Naive B cell (primary cell): ENCODE data around the gene SEMA4D. TPM values are rescaled to one million over a fixed set of nuclear protein-coding genes. Genes with fewer than 3 reads are reported as not detected.
A peak's percentile ranks its signal among the peaks of the same experiment; 100 is the strongest.

Experiments
- ATAC-seq, 2 donors: fragments of 150-1000 bp; cut with Tn5 transposase; 2 replicates each; pipeline ENCODE4 v1.10.0; 2021; ENCODE audit warnings: low read depth in 2 of 2, mild to moderate bottlenecking in 2 of 2, moderate library complexity in 2 of 2
- DNase-seq: peaks from one replicate; pipeline ENCODE4 v3.0.0; 2022
- H3K27ac Mint-ChIP-seq, 6 donors: one replicate each; pipeline ENCODE4 v1.8.0; 2020 to 2022; ENCODE audit warnings: mild to moderate bottlenecking in 6 of 6, mixed read lengths in 6 of 6, moderate library complexity in 5 of 6, inconsistent platforms in 2 of 6
- H3K27me3 Mint-ChIP-seq, 3 donors: one replicate each; pipeline ENCODE4 v1.8.0; 2021 to 2022; ENCODE audit warnings: mixed read lengths in 3 of 3, mild to moderate bottlenecking in 1 of 3
- H3K36me3 Mint-ChIP-seq, 2 donors: one replicate each; pipeline ENCODE4 v1.8.0; 2020 to 2022; ENCODE audit warnings: mixed read lengths in 2 of 2, inconsistent platforms in 1 of 2, mild to moderate bottlenecking in 1 of 2
- H3K4me1 Mint-ChIP-seq, 3 donors: one replicate each; pipeline ENCODE4 v1.8.0; 2020 to 2022; ENCODE audit warnings: mixed read lengths in 3 of 3, inconsistent platforms in 1 of 3, mild to moderate bottlenecking in 1 of 3, moderate library complexity in 1 of 3
- H3K4me3 Mint-ChIP-seq, 8 donors: one replicate each; pipeline ENCODE4 v1.8.0; 2020 to 2022; ENCODE audit warnings: mild to moderate bottlenecking in 8 of 8, mixed read lengths in 8 of 8, moderate library complexity in 8 of 8, inconsistent platforms in 2 of 8
- H3K9me3 Mint-ChIP-seq, 7 donors: one replicate each; pipeline ENCODE4 v1.8.0; 2020 to 2022; ENCODE audit warnings: mixed read lengths in 7 of 7, mild to moderate bottlenecking in 5 of 7, inconsistent platforms in 2 of 7, moderate library complexity in 1 of 7
- polyA plus RNA-seq, 6 donors: library from polyadenylated mRNA; unstranded; fragments of 300-500 nt; fragmentation: Illumina TruSeq; gene quantifications; one replicate each; pipeline ENCODE4 v1.2.3, GENCODE V29; 2021; ENCODE audit warnings: low read depth in 6 of 6

Gene SEMA4D
- polyA plus RNA-seq, 6 donors from 2014 or later: 13.4 to 38.2 (median 21.5) TPM

DNA sequence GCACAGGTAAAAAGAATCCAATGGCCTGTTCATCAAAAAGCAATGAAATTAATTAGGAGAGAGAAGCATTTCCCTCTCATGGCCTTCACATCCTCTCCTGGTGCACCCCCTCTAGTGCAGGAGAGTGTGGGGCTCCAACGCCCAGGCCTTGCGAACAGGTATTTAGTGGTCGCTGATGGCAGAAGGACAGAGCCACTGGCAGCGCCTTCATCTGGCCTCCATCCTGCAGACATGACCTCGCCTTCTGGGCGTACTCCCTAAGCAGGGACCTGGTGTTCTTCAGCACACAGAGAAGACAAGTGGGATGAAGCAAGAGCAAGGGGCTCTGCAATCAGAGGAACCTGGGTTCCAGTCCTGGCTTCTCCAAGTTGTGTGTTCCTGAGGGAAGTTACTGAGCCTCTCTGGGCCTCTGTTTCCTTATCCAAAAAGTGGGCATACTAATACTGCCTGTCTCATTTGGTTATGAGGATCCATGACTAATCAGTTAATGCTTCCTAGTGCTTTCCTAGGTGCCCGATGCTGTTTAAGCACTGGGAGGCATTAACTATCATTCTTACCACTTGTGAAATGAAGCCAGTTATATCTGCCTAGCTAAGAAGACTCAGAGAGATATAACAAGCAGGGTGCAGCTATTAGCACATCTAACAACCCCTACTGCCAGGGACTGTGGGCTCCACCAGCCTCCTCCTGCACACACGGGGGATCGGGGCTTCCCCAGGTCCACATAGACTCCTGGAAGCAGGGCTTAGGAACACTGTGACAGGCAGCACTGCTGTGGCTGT, 77.3 kb downstream of the SEMA4D start:
- H3K9me3 Mint-ChIP-seq: peaks cover 0 to 8% (median 2%) of the 10 kb centered on the region in 7 donors
- no peaks in the 10 kb centered on the region for H3K27me3 Mint-ChIP-seq
- no peaks in the 10 kb centered on the region for H3K36me3 Mint-ChIP-seq
- H3K27ac Mint-ChIP-seq: peak overlapping the region; percentile 51 to 85 (median 80)
- no peak for DNase-seq
- no peak for ATAC-seq
- peak overlapping the region in 7 of 8 donors; percentile 34 to 86 (median 50) for H3K4me3 Mint-ChIP-seq
- H3K4me1 Mint-ChIP-seq: peaks cover 66 to 80% (median 79%) of the 10 kb centered on the region in 3 donors

DNA sequence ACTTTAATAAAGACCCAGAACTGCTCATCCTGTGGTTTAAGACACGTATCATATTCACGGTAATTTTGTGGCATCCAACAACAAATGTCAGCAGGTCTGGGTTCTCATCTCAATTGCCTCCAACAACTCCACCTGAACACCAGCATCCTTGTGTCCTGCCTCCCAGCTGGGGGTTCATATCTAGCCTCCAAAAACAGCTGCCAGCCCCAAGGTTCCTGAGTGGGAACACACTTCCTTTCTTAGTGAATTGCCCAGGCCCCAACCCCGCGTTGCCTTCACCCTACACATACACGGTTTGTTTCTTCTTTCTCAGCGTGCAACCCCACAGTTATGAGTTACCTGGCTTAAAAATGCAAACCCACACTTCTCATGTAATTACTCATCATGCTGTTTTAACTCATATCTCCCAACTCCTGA, 77.9 kb downstream of the SEMA4D start:
- Mint-ChIP-seq H3K4me3 (peak overlapping the region in 7 of 8 donors; percentile 34 to 89 (median 50)), H3K36me3 (no peaks in the 10 kb centered on the region), H3K9me3 (peaks cover 0 to 8% (median 2%) of the 10 kb centered on the region in 7 donors), H3K27me3 (no peaks in the 10 kb centered on the region), H3K4me1 (peaks cover 62 to 74% (median 74%) of the 10 kb centered on the region in 3 donors), H3K27ac (peak overlapping the region; percentile 51 to 84 (median 78))
- DNase-seq: no peak
- ATAC-seq: no peak

- Mint-ChIP-seq H3K4me3 (peak overlapping the region; percentile 56 to 89 (median 83)), H3K9me3 (peaks cover 0 to 8% (median 2%) of the 10 kb centered on the region in 7 donors), H3K27me3 (no peaks in the 10 kb centered on the region), H3K36me3 (no peaks in the 10 kb centered on the region), H3K4me1 (peaks cover 54 to 65% (median 65%) of the 10 kb centered on the region in 3 donors), H3K27ac (peak overlapping the region; percentile 86 to 97 (median 92))
- ATAC-seq (peak; percentile 92 to 95), DNase-seq (peak; percentile 66)
These were observed 78.9 kb downstream of the SEMA4D start for GRCh38 chr9:89418882-89419640.

GRCh38 chr9:89418474-89418845, 79.5 kb downstream of the SEMA4D start:
- ATAC-seq (peak; percentile 10 to 15), DNase-seq (no peak)
- H3K36me3 Mint-ChIP-seq: no peaks in the 10 kb centered on the region
- H3K9me3 Mint-ChIP-seq: peaks cover 0 to 8% (median 2%) of the 10 kb centered on the region in 7 donors
- no peaks in the 10 kb centered on the region for H3K27me3 Mint-ChIP-seq
- H3K4me1 Mint-ChIP-seq: peaks cover 48 to 63% (median 60%) of the 10 kb centered on the region in 3 donors
- peak overlapping the region; percentile 56 to 89 (median 78) for H3K4me3 Mint-ChIP-seq
- peak overlapping the region; percentile 86 to 97 (median 92) for H3K27ac Mint-ChIP-seq

DNA sequence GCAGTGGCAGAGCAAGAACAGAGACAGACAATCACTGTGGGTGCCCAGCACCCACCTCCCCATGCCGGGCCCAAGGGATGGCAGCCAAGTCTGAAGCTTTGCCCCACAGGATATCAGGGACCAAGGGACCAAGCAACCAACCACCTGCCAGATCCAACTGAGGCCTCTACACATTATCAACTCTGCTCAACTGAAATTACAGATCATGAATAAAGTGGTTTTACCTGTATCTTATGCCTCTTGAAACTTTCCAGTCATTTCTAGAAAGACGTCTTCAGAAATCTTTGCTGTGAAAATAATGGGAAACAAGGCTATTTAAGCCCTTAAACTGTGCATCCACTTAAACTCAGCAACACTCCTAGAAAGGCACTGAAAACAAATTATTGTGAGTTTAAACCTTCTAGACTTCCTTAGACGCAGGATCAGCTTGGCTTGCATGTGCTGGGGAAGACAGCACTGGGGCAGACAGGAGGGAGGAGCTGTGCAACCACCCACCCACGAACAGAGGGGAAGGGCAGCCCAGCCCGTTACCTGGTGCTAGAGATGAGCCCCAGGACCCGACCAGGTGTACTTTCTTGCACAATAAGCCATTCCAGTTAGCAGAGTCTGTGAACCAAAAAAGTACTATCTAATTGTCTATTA, 80.0 kb downstream of the SEMA4D start:
- DNase-seq: no peak
- H3K9me3 Mint-ChIP-seq: peaks cover 0 to 8% (median 2%) of the 10 kb centered on the region in 7 donors
- H3K36me3 Mint-ChIP-seq: no peaks in the 10 kb centered on the region
- peaks cover 48 to 60% (median 57%) of the 10 kb centered on the region in 3 donors for H3K4me1 Mint-ChIP-seq
- H3K4me3 Mint-ChIP-seq: peak overlapping the region; percentile 56 to 89 (median 78)
- peak; percentile 46 to 47 for ATAC-seq
- no peaks in the 10 kb centered on the region for H3K27me3 Mint-ChIP-seq
- peak overlapping the region; percentile 86 to 97 (median 92) for H3K27ac Mint-ChIP-seq

- peaks cover 45 to 55% (median 52%) of the 10 kb centered on the region in 3 donors for H3K4me1 Mint-ChIP-seq
- no peak for ATAC-seq
- H3K27ac Mint-ChIP-seq: no peak overlapping the region
These were observed 83.1 kb downstream of the SEMA4D start for GRCh38 chr9:89414670-89415324.

GRCh38 chr9:89413963-89414638, 83.8 kb downstream of the SEMA4D start:
- Mint-ChIP-seq H3K27me3 (no peaks in the 10 kb centered on the region), H3K36me3 (peaks cover 0 to 8% of the 10 kb centered on the region in 2 donors), H3K4me1 (peaks cover 47 to 55% (median 54%) of the 10 kb centered on the region in 3 donors), H3K4me3 (no peak overlapping the region), H3K27ac (no peak overlapping the region), H3K9me3 (peaks cover 0 to 8% (median 2%) of the 10 kb centered on the region in 7 donors)
- DNase-seq (no peak), ATAC-seq (no peak)

More at GRCh38 chr9:89414670-89415324, 83.1 kb downstream of the SEMA4D start:
- no peaks in the 10 kb centered on the region for H3K27me3 Mint-ChIP-seq
- H3K4me3 Mint-ChIP-seq: no peak overlapping the region
- no peak for DNase-seq
- H3K36me3 Mint-ChIP-seq: peaks cover 0 to 8% of the 10 kb centered on the region in 2 donors
- peaks cover 0 to 8% (median 2%) of the 10 kb centered on the region in 7 donors for H3K9me3 Mint-ChIP-seq

- H3K4me1 Mint-ChIP-seq: peaks cover 47 to 55% (median 52%) of the 10 kb centered on the region in 3 donors
- peaks cover 0 to 8% (median 2%) of the 10 kb centered on the region in 7 donors for H3K9me3 Mint-ChIP-seq
- no peak overlapping the region for H3K4me3 Mint-ChIP-seq
- peaks cover 0 to 8% of the 10 kb centered on the region in 2 donors for H3K36me3 Mint-ChIP-seq
- no peaks in the 10 kb centered on the region for H3K27me3 Mint-ChIP-seq
- DNase-seq: no peak
- H3K27ac Mint-ChIP-seq: no peak overlapping the region
- ATAC-seq: no peak
These were observed 85.0 kb downstream of the SEMA4D start for GRCh38 chr9:89412951-89413350.

GRCh38 chr9:89412541-89412940, 85.4 kb downstream of the SEMA4D start:
- DNase-seq (no peak), ATAC-seq (no peak)
- peaks cover 47 to 55% (median 51%) of the 10 kb centered on the region in 3 donors for H3K4me1 Mint-ChIP-seq
- H3K4me3 Mint-ChIP-seq: no peak overlapping the region
- no peak overlapping the region for H3K27ac Mint-ChIP-seq
- no peaks in the 10 kb centered on the region for H3K27me3 Mint-ChIP-seq
- H3K36me3 Mint-ChIP-seq: peaks cover 3 to 13% of the 10 kb centered on the region in 2 donors
- peaks cover 3 to 7% (median 4%) of the 10 kb centered on the region in 7 donors for H3K9me3 Mint-ChIP-seq

- Mint-ChIP-seq H3K4me3 (peak overlapping the region in 1 of 8 donors; percentile 40), H3K27ac (no peak overlapping the region), H3K4me1 (peaks cover 46 to 55% (median 51%) of the 10 kb centered on the region in 3 donors), H3K36me3 (peaks cover 5 to 16% of the 10 kb centered on the region in 2 donors), H3K9me3 (peaks cover 0 to 5% (median 5%) of the 10 kb centered on the region in 7 donors), H3K27me3 (no peaks in the 10 kb centered on the region)
- DNase-seq: no peak
- no peak for ATAC-seq
These were observed 86.2 kb downstream of the SEMA4D start for GRCh38 chr9:89411759-89412158.

DNA sequence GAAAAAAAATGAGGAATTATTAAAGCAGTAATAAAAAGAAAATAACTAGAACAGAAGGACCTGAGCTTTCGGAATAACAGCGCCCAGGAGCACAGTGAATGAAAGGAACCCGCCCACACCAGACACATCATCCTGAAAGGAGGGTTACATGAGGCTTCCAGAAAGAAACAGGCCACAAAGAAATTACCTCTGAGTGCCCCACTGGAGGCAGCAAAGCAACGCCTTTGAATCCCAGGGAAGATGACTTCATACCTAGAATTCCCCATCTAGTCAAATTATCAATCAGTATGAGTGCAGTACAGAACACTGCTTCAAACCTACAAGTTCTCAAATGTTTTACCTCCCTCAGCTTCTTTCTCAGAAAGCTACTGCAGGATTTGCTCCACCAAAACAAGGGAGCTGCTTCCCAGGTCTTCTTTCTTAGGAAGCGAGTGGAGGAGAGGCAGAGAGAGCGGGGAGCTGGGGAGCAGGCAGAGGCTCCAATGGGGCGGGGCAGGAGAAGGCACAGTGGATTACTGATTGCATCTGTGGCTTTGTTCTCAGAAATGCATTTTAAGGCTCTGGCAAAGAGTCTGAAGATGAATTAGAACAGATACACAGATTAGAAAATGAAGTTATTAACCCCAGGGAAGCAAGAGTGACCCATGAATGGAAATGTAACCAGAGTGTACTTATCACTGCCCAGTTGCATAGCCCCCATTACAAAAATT, 87.1 kb downstream of the SEMA4D start:
- peak overlapping the region in 2 of 8 donors; percentile 23 to 45 for H3K4me3 Mint-ChIP-seq
- peaks cover 10 to 16% of the 10 kb centered on the region in 2 donors for H3K36me3 Mint-ChIP-seq
- no peak for ATAC-seq
- no peak for DNase-seq
- H3K27me3 Mint-ChIP-seq: no peaks in the 10 kb centered on the region
- H3K4me1 Mint-ChIP-seq: peaks cover 49 to 58% (median 55%) of the 10 kb centered on the region in 3 donors
- peak overlapping the region in 1 of 6 donors; percentile 44 for H3K27ac Mint-ChIP-seq
- peaks cover 0 to 5% (median 4%) of the 10 kb centered on the region in 7 donors for H3K9me3 Mint-ChIP-seq
